Kidney (tissue), 14 donors: Measurements from ENCODE around the gene CFB. TPM values are rescaled to one million over a fixed set of nuclear protein-coding genes. Genes with fewer than 3 reads are reported as not detected.

Experiments
- DNase-seq, 5 donors: peaks; one replicate each; pipeline ENCODE4 v3.0.0-alpha.2; 2013 to 2020
- FAIRE-seq: peaks from 2 replicates; lab custom pipeline; 2012; peaks lifted over from hg19 to GRCh38; lab: Jason Lieb, UNC
- H3K27ac ChIP-seq, 2 donors: one replicate each; pipeline ENCODE4 v1.7.0; 2013; ENCODE audit warnings: low read depth in 2 of 2, low read length in 2 of 2, inconsistent platforms in 1 of 2
- H3K27me3 ChIP-seq: one replicate; pipeline ENCODE4 v1.7.1; 2013; ENCODE audit warnings: low read length, inconsistent platforms; ENCODE audit not compliant: control insufficient read depth, insufficient read depth
- H3K36me3 ChIP-seq, 3 donors: one replicate each; pipeline versions ENCODE4 v1.7.0 to v1.7.1; 2013; ENCODE audit warnings: low read length in 3 of 3, control low read depth in 1 of 3, inconsistent platforms in 1 of 3; ENCODE audit not compliant: insufficient read depth in 3 of 3, control insufficient read depth in 2 of 3
- H3K4me1 ChIP-seq, 3 donors: one replicate each; pipeline versions ENCODE4 v1.7.0 to v1.7.1; 2013; ENCODE audit warnings: low read length in 3 of 3, inconsistent platforms in 1 of 3, low read depth in 1 of 3; ENCODE audit not compliant: control insufficient read depth in 2 of 3, insufficient read depth in 2 of 3
- H3K4me3 ChIP-seq, 3 donors: one replicate each; pipeline versions ENCODE4 v1.7.0 to v1.8.1; 2013; ENCODE audit warnings: low read length in 3 of 3, control low read depth in 1 of 3, inconsistent platforms in 1 of 3
- H3K9ac ChIP-seq, 3 donors: one replicate each; pipeline versions ENCODE4 v1.7.0 to v1.7.1; 2013; ENCODE audit warnings: low read length in 3 of 3, control low read depth in 1 of 3, inconsistent platforms in 1 of 3
- H3K9me3 ChIP-seq, 3 donors: one replicate each; pipeline versions ENCODE4 v1.7.0 to v1.7.1; 2013; ENCODE audit warnings: low read length in 3 of 3, control low read depth in 1 of 3, inconsistent platforms in 1 of 3; ENCODE audit not compliant: control insufficient read depth in 2 of 3, insufficient read depth in 1 of 3
- intact Hi-C: fragments of 100-400 bp; cut with DNase I; formaldehyde crosslinking; loops from one replicate; pipeline ENCODE4 v1.11.1; 2022
- polyA plus RNA-seq: library from polyadenylated mRNA; stranded (reverse); fragments of 350-450 nt; fragmentation: Illumina TruSeq; extraction: RNeasy Lipid Tissue Mini Kit (QIAGEN cat#74804); gene quantifications from one replicate; pipeline ENCODE4 v1.2.3, GENCODE V29; 2014; ENCODE audit warnings: low read depth, low replicate concordance; ENCODE audit not compliant: insufficient read depth
- total RNA-seq: library from RNA; stranded (reverse); fragmentation: NEBNext Ultra II Directional; extraction: Animal tissue kit (Norgen Biotek cat#: 25700); gene quantifications from one replicate; pipeline ENCODE4 v1.2.1, GENCODE V29; 2021
- TF ChIP-seq, protein P1 (sequence below): IDR thresholded peaks from 3 replicates; pipeline ENCODE4 v1.5.1; 2012; ENCODE audit warnings: mild to moderate bottlenecking, moderate library complexity, borderline replicate concordance; ENCODE audit not compliant: insufficient read depth; ENCODE audit errors: extremely low read depth
- donor health status: control.
- donor health status: control.
- donor health status: control.
- donor health status: control.
- donor health status: control.
- donor health status: DM: yes; HTN: yes; CAD: no.
- donor health status: Normal renal cell carcinoma (clear cell type).

CFB gene
- total and polyA plus RNA-seq, 2 donors from 2014 or later: 154 to 200 TPM

DNA sequence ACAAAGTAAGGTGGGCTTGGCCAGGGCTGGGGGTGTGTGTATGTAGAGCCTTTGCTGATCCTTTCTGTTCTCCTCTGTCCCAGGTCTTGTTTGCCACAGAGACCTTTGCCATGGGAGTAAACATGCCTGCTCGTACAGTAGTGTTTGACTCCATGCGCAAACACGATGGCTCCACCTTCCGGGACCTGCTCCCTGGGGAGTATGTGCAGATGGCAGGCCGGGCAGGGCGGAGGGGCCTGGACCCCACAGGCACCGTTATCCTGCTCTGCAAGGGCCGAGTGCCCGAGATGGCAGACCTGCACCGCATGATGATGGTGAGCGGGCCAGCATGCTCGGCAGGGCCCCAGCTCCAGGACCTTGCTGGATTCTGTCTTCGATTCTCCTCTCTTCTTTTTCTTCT, 19.8 kb downstream of the CFB start:
- Histone ChIP-seq H3K4me3 (no peak overlapping the region), H3K36me3 (peaks cover 4 to 64% (median 51%) of the 10 kb centered on the region in 3 donors), H3K9me3 (no peaks in the 10 kb centered on the region), H3K27ac (no peak overlapping the region), H3K9ac (no peak overlapping the region), H3K27me3 (no peaks in the 10 kb centered on the region), H3K4me1 (peaks cover 0 to 5% (median 0%) of the 10 kb centered on the region in 3 donors)
- no peak for FAIRE-seq
- intact Hi-C loops: no loop called here
- TF ChIP-seq, protein P1, sequence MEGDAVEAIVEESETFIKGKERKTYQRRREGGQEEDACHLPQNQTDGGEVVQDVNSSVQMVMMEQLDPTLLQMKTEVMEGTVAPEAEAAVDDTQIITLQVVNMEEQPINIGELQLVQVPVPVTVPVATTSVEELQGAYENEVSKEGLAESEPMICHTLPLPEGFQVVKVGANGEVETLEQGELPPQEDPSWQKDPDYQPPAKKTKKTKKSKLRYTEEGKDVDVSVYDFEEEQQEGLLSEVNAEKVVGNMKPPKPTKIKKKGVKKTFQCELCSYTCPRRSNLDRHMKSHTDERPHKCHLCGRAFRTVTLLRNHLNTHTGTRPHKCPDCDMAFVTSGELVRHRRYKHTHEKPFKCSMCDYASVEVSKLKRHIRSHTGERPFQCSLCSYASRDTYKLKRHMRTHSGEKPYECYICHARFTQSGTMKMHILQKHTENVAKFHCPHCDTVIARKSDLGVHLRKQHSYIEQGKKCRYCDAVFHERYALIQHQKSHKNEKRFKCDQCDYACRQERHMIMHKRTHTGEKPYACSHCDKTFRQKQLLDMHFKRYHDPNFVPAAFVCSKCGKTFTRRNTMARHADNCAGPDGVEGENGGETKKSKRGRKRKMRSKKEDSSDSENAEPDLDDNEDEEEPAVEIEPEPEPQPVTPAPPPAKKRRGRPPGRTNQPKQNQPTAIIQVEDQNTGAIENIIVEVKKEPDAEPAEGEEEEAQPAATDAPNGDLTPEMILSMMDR: no peak
- DNase-seq: no peak

DNA sequence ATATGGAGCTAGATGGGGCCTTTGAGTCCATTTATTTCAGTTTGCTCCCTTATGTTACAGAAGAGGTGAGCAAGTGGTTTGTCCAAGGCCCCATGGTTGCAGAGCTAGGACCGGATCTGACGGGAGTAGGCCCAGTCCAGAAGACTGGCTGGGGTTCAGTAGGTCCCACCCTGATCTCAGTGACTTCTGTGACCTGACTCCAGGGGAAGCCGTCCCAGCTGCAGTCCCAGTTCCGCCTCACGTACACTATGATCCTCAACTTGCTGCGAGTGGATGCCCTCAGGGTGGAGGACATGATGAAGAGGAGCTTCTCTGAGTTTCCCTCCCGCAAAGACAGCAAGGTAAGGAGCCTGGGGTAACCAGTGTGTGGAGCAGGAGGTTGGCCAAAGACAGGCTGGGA, 20.6 kb downstream of the CFB start:
- TF ChIP-seq, protein P1: no peak
- no peaks in the 10 kb centered on the region for H3K27me3 ChIP-seq
- intact Hi-C loops: no loop called here
- H3K9me3 ChIP-seq: no peaks in the 10 kb centered on the region
- DNase-seq: no peak
- no peak overlapping the region for H3K27ac ChIP-seq
- no peak overlapping the region for H3K4me3 ChIP-seq
- no peak for FAIRE-seq
- H3K36me3 ChIP-seq: peaks cover 4 to 56% (median 49%) of the 10 kb centered on the region in 3 donors
- H3K9ac ChIP-seq: no peak overlapping the region
- peaks cover 0 to 13% (median 0%) of the 10 kb centered on the region in 3 donors for H3K4me1 ChIP-seq

DNA sequence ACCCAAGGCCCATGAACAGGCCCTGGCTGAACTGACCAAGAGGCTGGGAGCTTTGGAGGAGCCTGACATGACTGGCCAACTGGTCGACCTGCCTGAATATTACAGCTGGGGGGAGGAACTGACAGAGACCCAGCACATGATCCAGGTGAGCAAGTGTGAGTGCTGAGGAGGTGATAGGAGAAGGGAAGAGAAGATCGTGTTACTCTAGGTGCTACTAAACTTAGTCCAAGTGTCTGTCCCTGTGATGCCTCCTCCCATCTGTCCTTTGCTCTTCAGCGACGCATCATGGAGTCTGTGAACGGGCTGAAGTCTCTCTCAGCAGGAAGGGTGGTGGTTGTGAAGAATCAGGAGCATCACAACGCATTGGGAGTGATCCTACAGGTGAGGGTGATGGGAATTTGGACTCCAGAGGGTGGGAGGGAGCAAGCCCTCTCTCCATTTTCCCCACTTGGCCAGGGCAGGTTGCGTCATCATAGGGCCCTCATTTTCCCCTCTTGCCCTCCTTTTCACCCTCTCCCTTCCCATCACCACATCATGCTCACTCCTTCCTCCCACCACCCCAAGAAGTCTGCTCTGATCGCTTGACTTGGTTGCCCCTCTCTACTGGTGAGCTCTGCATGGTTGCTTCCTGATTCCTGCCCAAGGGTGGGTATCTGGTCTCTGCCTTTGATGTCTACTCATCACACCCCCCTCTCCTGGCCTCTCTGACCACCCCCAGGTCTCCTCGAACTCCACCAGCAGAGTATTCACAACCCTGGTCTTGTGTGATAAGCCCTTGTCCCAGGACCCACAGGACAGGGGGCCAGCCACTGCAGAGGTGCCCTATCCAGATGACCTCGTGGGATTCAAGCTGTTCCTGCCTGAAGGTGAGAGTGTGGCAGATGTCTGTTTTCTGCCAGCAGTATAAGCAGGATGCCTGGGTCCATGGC, 21.4 kb downstream of the CFB start:
- H3K27ac ChIP-seq: no peak overlapping the region
- TF ChIP-seq, protein P1: no peak
- FAIRE-seq (no peak), DNase-seq (no peak)
- peaks cover 0 to 15% (median 0%) of the 10 kb centered on the region in 3 donors for H3K4me1 ChIP-seq
- no peaks in the 10 kb centered on the region for H3K9me3 ChIP-seq
- peaks cover 4 to 48% (median 46%) of the 10 kb centered on the region in 3 donors for H3K36me3 ChIP-seq
- intact Hi-C loops: no loop called here
- H3K4me3 ChIP-seq: no peak overlapping the region
- H3K9ac ChIP-seq: no peak overlapping the region
- H3K27me3 ChIP-seq: no peaks in the 10 kb centered on the region
